Choroid plexus epithelial cell (primary cell): ENCODE data around the gene ZNF423.
"Not testable (repeated sequence)": the region's sequence is repeated elsewhere in the genome, so short reads cannot be mapped to it uniquely, and the experiment has no call there.

Experiments used
- DNase-seq: peaks from one replicate; pipeline ENCODE4 v3.0.0-alpha.2; 2010; ENCODE audit warnings: low read depth
- H3K4me3 ChIP-seq: 2 replicates; pipeline ENCODE4 v1.5.1; 2011; ENCODE audit warnings: low read depth, mild to moderate bottlenecking, control low read depth, low read length, moderate library complexity
- CTCF ChIP-seq: conservative IDR thresholded peaks from 2 replicates; pipeline ENCODE4 v1.5.1; 2011; ENCODE audit warnings: low read depth, mild to moderate bottlenecking, control low read depth, inconsistent platforms, low read length, moderate library complexity

Gene ZNF423

GRCh38 chr16:49881890-49882289, 26.0 kb upstream of the ZNF423 start:
- DNase-seq = no peak
- no peak overlapping the region for H3K4me3 ChIP-seq
- no peak for TF ChIP-seq CTCF

- not testable (repeated sequence) for DNase-seq, H3K4me3 ChIP-seq
Measured at GRCh38 chr16:49878540-49878939, 22.6 kb upstream of the ZNF423 start.

GRCh38 chr16:49876716-49877129, 20.8 kb upstream of the ZNF423 start:
- peak; percentile 53 for DNase-seq
- peak overlapping the region; percentile 29 for H3K4me3 ChIP-seq
- peak; percentile 74 for TF ChIP-seq CTCF

GRCh38 chr16:49875806-49876715, 20.1 kb upstream of the ZNF423 start:
- no peak for DNase-seq
- no peak for TF ChIP-seq CTCF
- H3K4me3 ChIP-seq = peak overlapping the region; percentile 29

GRCh38 chr16:49874613-49875237, 18.8 kb upstream of the ZNF423 start:
- TF ChIP-seq CTCF = no peak

GRCh38 chr16:49871824-49872223, 15.9 kb upstream of the ZNF423 start:
- DNase-seq, H3K4me3 ChIP-seq: not testable (repeated sequence)

More at GRCh38 chr16:49874613-49875237, 18.8 kb upstream of the ZNF423 start:
- H3K4me3 ChIP-seq = no peak overlapping the region
- no peak for DNase-seq

- DNase-seq = no peak
- no peak for TF ChIP-seq CTCF
Measured at GRCh38 chr16:49869731-49870130, 13.8 kb upstream of the ZNF423 start.

More at GRCh38 chr16:49869731-49870130, 13.8 kb upstream of the ZNF423 start:
- H3K4me3 ChIP-seq = no peak overlapping the region
